ENCODE measurements around the gene UBL4A. TPM values are rescaled to one million over a fixed set of nuclear protein-coding genes. Genes with fewer than 3 reads are reported as not detected.
"Not testable (repeated sequence)": the region's sequence is repeated elsewhere in the genome, so short reads cannot be mapped to it uniquely, and the experiment has no call there.

The UBL4A gene
- total RNA-seq, 1 experiment from 2014 or later, result 30.4 TPM

DNA sequence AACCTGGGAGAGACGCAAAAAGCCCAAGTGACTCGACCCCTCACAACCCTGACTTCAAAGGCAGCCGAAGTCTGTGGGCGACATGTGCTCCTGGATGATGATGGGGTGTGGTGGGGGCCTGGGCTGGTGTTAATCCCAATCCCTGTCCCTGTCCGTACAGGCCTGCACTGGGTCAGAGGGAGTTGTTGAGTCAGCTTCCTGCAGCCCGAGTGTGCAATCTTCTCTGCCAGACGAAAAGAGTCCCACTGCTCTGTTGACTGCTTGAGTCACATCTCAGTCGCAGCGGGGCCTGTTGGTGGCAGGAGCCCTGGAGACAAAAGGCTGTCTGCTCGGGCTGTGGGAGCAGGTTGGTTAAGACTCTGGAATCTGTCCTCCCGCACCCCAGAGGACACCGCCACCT is 19.3 kb upstream of the UBL4A start:
- no peak for DNase-seq (ENCODE audit: low spot score)
- CTCF ChIA-PET, result no interaction called here
- Histone ChIP-seq H3K27ac (ENCODE audit: low read depth, low read length, poor library complexity, severe bottlenecking) (no peak overlapping the region), H3K36me3 (ENCODE audit: insufficient read depth, low read length, poor library complexity, severe bottlenecking) (no peaks in the 10 kb centered on the region), H3K27me3 (replicated peaks; ENCODE audit: insufficient read depth, low read depth, low read length, poor library complexity) (no peaks in the 10 kb centered on the region), H3K9me3 (ENCODE audit: low read depth, low read length, poor library complexity, severe bottlenecking) (no peaks in the 10 kb centered on the region), H3K4me3 (ENCODE audit: low read depth, low read length, poor library complexity, severe bottlenecking) (no peak overlapping the region), H3K4me1 (ENCODE audit: insufficient read depth, low read length, poor library complexity, severe bottlenecking) (no peaks in the 10 kb centered on the region)
- POLR2A ChIA-PET (ENCODE audit: low non-redundant PET), result no interaction called here
- no TSS peak for BruUV-seq (replicated peaks)
- TF ChIP-seq, protein P1, sequence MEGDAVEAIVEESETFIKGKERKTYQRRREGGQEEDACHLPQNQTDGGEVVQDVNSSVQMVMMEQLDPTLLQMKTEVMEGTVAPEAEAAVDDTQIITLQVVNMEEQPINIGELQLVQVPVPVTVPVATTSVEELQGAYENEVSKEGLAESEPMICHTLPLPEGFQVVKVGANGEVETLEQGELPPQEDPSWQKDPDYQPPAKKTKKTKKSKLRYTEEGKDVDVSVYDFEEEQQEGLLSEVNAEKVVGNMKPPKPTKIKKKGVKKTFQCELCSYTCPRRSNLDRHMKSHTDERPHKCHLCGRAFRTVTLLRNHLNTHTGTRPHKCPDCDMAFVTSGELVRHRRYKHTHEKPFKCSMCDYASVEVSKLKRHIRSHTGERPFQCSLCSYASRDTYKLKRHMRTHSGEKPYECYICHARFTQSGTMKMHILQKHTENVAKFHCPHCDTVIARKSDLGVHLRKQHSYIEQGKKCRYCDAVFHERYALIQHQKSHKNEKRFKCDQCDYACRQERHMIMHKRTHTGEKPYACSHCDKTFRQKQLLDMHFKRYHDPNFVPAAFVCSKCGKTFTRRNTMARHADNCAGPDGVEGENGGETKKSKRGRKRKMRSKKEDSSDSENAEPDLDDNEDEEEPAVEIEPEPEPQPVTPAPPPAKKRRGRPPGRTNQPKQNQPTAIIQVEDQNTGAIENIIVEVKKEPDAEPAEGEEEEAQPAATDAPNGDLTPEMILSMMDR (conservative IDR thresholded peaks at IDR 0.05; ENCODE audit: low read depth, low read length), result no peak
- no peak for TF ChIP-seq EZH2 (IDR thresholded peaks at IDR 0.05; ENCODE audit: borderline replicate concordance, low read depth, low read length, poor library complexity, severe bottlenecking)
- intact Hi-C loops (cut with micrococcal nuclease; ENCODE audit: unreplicated experiment), result no loop called here

DNA sequence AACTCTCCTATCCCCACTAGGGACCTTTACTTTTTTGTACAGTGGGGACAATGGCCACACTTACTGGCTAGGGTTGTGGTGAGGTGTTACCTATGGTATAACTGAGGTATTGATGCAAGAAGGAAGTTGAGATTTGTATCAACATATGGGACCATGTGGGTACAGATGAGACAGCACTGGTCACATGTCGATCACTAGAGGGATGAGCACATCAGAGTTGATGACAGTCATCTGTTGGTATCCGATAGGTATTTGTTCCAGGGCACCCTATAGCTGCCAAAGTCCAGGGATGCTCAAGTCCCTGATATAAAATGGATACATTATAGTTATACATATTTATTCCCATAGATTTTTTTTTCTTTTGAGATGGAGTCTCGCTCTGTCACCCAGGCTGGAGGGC is 16.6 kb upstream of the UBL4A start:
- DNase-seq (ENCODE audit: low spot score), result no peak
- no peaks in the 10 kb centered on the region for H3K36me3 ChIP-seq (ENCODE audit: insufficient read depth, low read length, poor library complexity, severe bottlenecking)
- no peak overlapping the region for H3K4me3 ChIP-seq (ENCODE audit: low read depth, low read length, poor library complexity, severe bottlenecking)
- H3K4me1 ChIP-seq (ENCODE audit: insufficient read depth, low read length, poor library complexity, severe bottlenecking), result no peaks in the 10 kb centered on the region
- no peak for TF ChIP-seq EZH2 (IDR thresholded peaks at IDR 0.05; ENCODE audit: borderline replicate concordance, low read depth, low read length, poor library complexity, severe bottlenecking)
- TF ChIP-seq, protein P1 (conservative IDR thresholded peaks at IDR 0.05; ENCODE audit: low read depth, low read length), result no peak
- no peaks in the 10 kb centered on the region for H3K27me3 ChIP-seq (replicated peaks; ENCODE audit: insufficient read depth, low read depth, low read length, poor library complexity)
- ChIA-PET POLR2A (ENCODE audit: low non-redundant PET) (no interaction called here), CTCF (interaction anchor here (0.7 kb wide), 1 partner anchor 129 kb away, joined by 8 read pairs; no protein-coding TSS in a partner anchor)
- no peak overlapping the region for H3K27ac ChIP-seq (ENCODE audit: low read depth, low read length, poor library complexity, severe bottlenecking)
- no TSS peak for BruUV-seq (replicated peaks)
- H3K9me3 ChIP-seq (ENCODE audit: low read depth, low read length, poor library complexity, severe bottlenecking), result no peaks in the 10 kb centered on the region
- intact Hi-C loops (cut with micrococcal nuclease; ENCODE audit: unreplicated experiment), result no loop called here

GRCh38 chrX:154502098-154502497 is 15.7 kb upstream of the UBL4A start:
- Histone ChIP-seq H3K4me3 (ENCODE audit: low read depth, low read length, poor library complexity, severe bottlenecking) (no peak overlapping the region), H3K27ac (ENCODE audit: low read depth, low read length, poor library complexity, severe bottlenecking) (no peak overlapping the region), H3K27me3 (replicated peaks; ENCODE audit: insufficient read depth, low read depth, low read length, poor library complexity) (no peaks in the 10 kb centered on the region), H3K36me3 (ENCODE audit: insufficient read depth, low read length, poor library complexity, severe bottlenecking) (no peaks in the 10 kb centered on the region), H3K9me3 (ENCODE audit: low read depth, low read length, poor library complexity, severe bottlenecking) (no peaks in the 10 kb centered on the region), H3K4me1 (ENCODE audit: insufficient read depth, low read length, poor library complexity, severe bottlenecking) (no peaks in the 10 kb centered on the region)
- no peak for TF ChIP-seq EZH2 (IDR thresholded peaks at IDR 0.05; ENCODE audit: borderline replicate concordance, low read depth, low read length, poor library complexity, severe bottlenecking)
- TF ChIP-seq, protein P1 (conservative IDR thresholded peaks at IDR 0.05; ENCODE audit: low read depth, low read length), result no peak
- POLR2A ChIA-PET (ENCODE audit: low non-redundant PET), result no interaction called here
- intact Hi-C loops (cut with micrococcal nuclease; ENCODE audit: unreplicated experiment), result no loop called here
- no peak for DNase-seq (ENCODE audit: low spot score)
- BruUV-seq (replicated peaks), result no TSS peak
- CTCF ChIA-PET, result no interaction called here

GRCh38 chrX:154501423-154501822 is 15.0 kb upstream of the UBL4A start:
- POLR2A ChIA-PET (ENCODE audit: low non-redundant PET); intact Hi-C loops (cut with micrococcal nuclease; ENCODE audit: unreplicated experiment): not testable (repeated sequence)

GRCh38 chrX:154496591-154497137 is 10.2 kb upstream of the UBL4A start:
- intact Hi-C loops (cut with micrococcal nuclease; ENCODE audit: unreplicated experiment); CTCF ChIA-PET: not testable (repeated sequence)

More at GRCh38 chrX:154501423-154501822, 15.0 kb upstream of the UBL4A start:
- H3K27me3 ChIP-seq (replicated peaks; ENCODE audit: insufficient read depth, low read depth, low read length, poor library complexity); H3K4me1 ChIP-seq (ENCODE audit: insufficient read depth, low read length, poor library complexity, severe bottlenecking); H3K36me3 ChIP-seq (ENCODE audit: insufficient read depth, low read length, poor library complexity, severe bottlenecking); CTCF ChIA-PET; H3K27ac ChIP-seq (ENCODE audit: low read depth, low read length, poor library complexity, severe bottlenecking); DNase-seq (ENCODE audit: low spot score); H3K4me3 ChIP-seq (ENCODE audit: low read depth, low read length, poor library complexity, severe bottlenecking); H3K9me3 ChIP-seq (ENCODE audit: low read depth, low read length, poor library complexity, severe bottlenecking); BruUV-seq (replicated peaks): not testable (repeated sequence)

More at GRCh38 chrX:154496591-154497137, 10.2 kb upstream of the UBL4A start:
- H3K27ac ChIP-seq (ENCODE audit: low read depth, low read length, poor library complexity, severe bottlenecking); H3K4me3 ChIP-seq (ENCODE audit: low read depth, low read length, poor library complexity, severe bottlenecking); BruUV-seq (replicated peaks); H3K36me3 ChIP-seq (ENCODE audit: insufficient read depth, low read length, poor library complexity, severe bottlenecking); H3K4me1 ChIP-seq (ENCODE audit: insufficient read depth, low read length, poor library complexity, severe bottlenecking); POLR2A ChIA-PET (ENCODE audit: low non-redundant PET); DNase-seq (ENCODE audit: low spot score); H3K27me3 ChIP-seq (replicated peaks; ENCODE audit: insufficient read depth, low read depth, low read length, poor library complexity); H3K9me3 ChIP-seq (ENCODE audit: low read depth, low read length, poor library complexity, severe bottlenecking): not testable (repeated sequence)

All from A673 (cell line).